SW480 (cell line): ENCODE results near the gene VEGFA.

Experiments used
- DNase-seq: peaks from one replicate; pipeline ENCODE4 v3.0.0-alpha.2; 2016; ENCODE audit warnings: low spot score

VEGFA gene

GRCh38 chr6:43772681-43773049 lies 2.7 kb downstream of the VEGFA start:
- no peak for DNase-seq

- peak; percentile 48 for DNase-seq
These were observed 3.3 kb downstream of the VEGFA start for GRCh38 chr6:43773050-43773979.

- no peak for DNase-seq
These were observed 4.2 kb downstream of the VEGFA start for GRCh38 chr6:43773980-43774775.

GRCh38 chr6:43774776-43775534 lies 4.9 kb downstream of the VEGFA start:
- DNase-seq = peak; percentile 70

GRCh38 chr6:43775535-43775885 lies 5.5 kb downstream of the VEGFA start:
- DNase-seq = no peak

GRCh38 chr6:43776115-43776798 lies 6.2 kb downstream of the VEGFA start:
- no peak for DNase-seq

GRCh38 chr6:43776799-43777776 lies 7.1 kb downstream of the VEGFA start:
- DNase-seq = no peak

- DNase-seq = no peak
These were observed 8.3 kb downstream of the VEGFA start for GRCh38 chr6:43778131-43778855.

- no peak for DNase-seq
These were observed 9.2 kb downstream of the VEGFA start for GRCh38 chr6:43778976-43779851.

GRCh38 chr6:43779852-43780236 lies 9.8 kb downstream of the VEGFA start:
- no peak for DNase-seq

GRCh38 chr6:43780293-43780692 lies 10.3 kb downstream of the VEGFA start:
- DNase-seq = no peak

GRCh38 chr6:43780941-43781928 lies 11.2 kb downstream of the VEGFA start:
- no peak for DNase-seq

- no peak for DNase-seq
These were observed 12.1 kb downstream of the VEGFA start for GRCh38 chr6:43781941-43782704.

- no peak for DNase-seq
These were observed 12.9 kb downstream of the VEGFA start for GRCh38 chr6:43782764-43783513.

- no peak for DNase-seq
These were observed 14.2 kb downstream of the VEGFA start for GRCh38 chr6:43784049-43784855.
